PFSK-1 (cell line): ENCODE results near the gene SPOCK3.

Experiments
- POLR2AphosphoS5 ChIP-seq: IDR thresholded peaks from 2 replicates; pipeline ENCODE4 v1.6.1; 2012; ENCODE audit warnings: low read depth, mild to moderate bottlenecking, control low read depth, low read length, moderate library complexity
- REST ChIP-seq, 2 experiments: IDR thresholded peaks; 2 replicates each; pipeline versions ENCODE4 v1.6.1 to v1.8.0; 2011 to 2012; ENCODE audit warnings: low read depth in 2 of 2, low read length in 2 of 2, control low read depth in 1 of 2, inconsistent platforms in 1 of 2, mild to moderate bottlenecking in 1 of 2, moderate library complexity in 1 of 2; ENCODE audit not compliant: insufficient read depth in 1 of 2
- SIN3A ChIP-seq: IDR thresholded peaks from 2 replicates; pipeline ENCODE4 v1.6.1; 2012; ENCODE audit warnings: mild to moderate bottlenecking, low read length, moderate library complexity, borderline replicate concordance; ENCODE audit not compliant: insufficient read depth
- TAF1 ChIP-seq: IDR thresholded peaks from 2 replicates; pipeline ENCODE4 v1.6.1; 2012; ENCODE audit warnings: low read length, control low read depth, borderline replicate concordance; ENCODE audit not compliant: insufficient read depth

- TF ChIP-seq POLR2AphosphoS5, result no peak
- TF ChIP-seq SIN3A, result no peak
- TF ChIP-seq REST (IDR thresholded peaks at IDR 0.05; ENCODE audit: insufficient read depth in 1 of 2, low read depth in 2 of 2, low read length in 2 of 2), result no peak
- no peak for TF ChIP-seq TAF1
Observed at GRCh38 chr4:166700592-166700991, 533.7 kb downstream of the SPOCK3 start.
